ENCODE data around the gene GNPDA2. TPM values are rescaled to one million over a fixed set of nuclear protein-coding genes. Genes with fewer than 3 reads are reported as not detected.

GNPDA2 gene
- total RNA-seq = 15.0 and 17.3 TPM in 2 replicates

DNA sequence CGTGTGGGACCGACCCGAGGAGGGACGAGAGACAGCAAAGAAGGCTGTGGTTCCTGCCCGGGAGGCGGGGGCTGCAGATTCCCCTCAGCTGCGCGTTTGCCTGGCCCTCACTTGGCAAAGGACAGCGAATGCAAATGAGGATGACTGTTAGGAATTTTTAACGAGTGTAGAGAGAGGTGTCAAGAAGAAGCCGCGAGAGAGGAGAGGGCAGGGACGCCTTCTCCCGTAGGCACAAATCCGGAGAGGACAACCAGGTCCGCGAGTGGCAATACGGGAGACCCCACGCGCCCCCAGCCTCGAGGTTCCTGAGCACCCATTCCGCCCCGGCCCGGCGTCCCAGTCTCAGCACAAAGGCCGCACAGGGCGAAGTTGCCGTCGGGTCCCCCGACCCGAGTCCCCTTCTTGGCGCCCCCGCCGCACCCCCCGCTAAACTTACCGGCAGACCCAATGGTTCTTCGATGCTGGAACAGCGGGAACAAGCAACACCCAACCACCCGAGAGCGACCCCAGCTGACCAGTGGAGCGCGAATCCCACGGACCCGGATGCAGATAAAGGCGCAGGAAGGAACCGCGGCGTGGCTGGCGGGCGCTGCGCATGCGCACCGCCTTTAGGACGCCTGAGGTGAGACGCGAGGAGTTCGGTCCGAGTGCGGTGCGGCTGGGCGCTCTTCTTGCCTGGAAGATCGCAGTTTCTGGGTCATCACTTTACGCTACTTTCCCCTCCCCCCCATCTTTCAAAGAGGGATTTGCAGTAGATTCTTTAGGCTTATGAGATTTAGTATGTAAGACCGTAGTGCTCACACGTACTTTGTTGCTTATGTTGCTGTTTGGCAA lies at the start of gene GNPDA2:
GNPDA2 (minus strand) TSS at position 519 of the 834 bp plus-strand sequence. CDS start 4,349 bp downstream, outside the sequence.

DNA sequence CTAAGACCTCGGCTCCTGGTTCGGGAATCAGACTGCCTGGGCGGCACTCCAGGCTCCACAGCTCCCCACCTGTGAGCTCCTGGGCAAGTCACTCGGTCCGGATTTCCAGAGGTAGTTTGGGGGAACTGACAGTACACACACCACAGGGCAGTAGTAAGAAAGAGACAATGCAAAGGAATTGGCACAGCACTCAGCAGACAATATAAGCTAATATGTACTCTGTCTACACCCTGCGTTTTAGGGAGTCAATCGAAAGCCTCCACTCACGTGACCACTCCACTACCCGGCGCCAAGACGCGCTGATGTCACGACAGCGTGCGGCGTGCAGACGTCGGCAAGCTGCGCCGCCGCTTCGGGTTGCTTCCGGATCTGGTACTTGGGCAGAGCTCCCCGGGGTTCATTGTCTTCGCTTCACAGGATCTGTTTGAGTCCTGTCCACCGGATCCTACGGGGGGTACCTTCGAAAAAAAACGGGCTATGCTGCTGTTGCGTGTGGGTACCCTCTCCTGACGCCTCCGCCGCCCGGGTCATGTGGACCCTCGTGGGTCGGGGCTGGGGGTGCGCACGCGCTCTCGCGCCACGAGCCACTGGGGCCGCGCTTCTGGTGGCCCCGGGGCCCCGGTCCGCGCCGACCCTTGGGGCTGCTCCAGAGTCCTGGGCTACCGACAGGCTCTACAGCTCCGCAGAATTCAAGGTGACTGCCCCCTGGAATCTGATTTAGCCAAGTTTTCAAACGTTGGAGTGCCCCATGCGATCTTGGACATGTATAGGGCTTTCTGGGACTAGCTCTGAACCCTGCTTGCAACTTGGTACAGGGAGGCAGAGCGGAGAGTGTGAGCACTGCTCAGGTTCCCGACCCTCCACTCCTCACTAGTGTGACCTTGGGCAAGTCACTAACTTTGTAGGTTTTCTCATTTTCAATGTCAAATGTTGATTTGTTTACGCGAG lies 48.0 kb downstream of the GNPDA2 start, which contains the start of gene GUF1:
GUF1 (plus strand) TSS at position 327 of the 948 bp plus-strand sequence; CDS start at position 530, 203 bp downstream.

Other genes with a start within 250 kb of the GNPDA2 start
- gene YIPF7, start 74.9 kb downstream of the GNPDA2 start, total RNA-seq = 0.45 TPM in 1 of 2 replicates, not detected in the other
- gene GUF1, start 48.1 kb downstream of the GNPDA2 start, total RNA-seq = 10.4 and 10.7 TPM in 2 replicates

All from bronchus fibroblast of lung (primary cell).